Panc1 (cell line): ENCODE results near the gene PIAS1.

Source experiments
- CTCF ChIP-seq: fragments of 450-650 bp; IDR thresholded peaks from 2 replicates; pipeline ENCODE4 v1.5.1; 2017; ENCODE audit warnings: mild to moderate bottlenecking
- POLR2AphosphoS5 ChIP-seq: IDR thresholded peaks from 2 replicates; pipeline ENCODE4 v1.6.1; 2012; ENCODE audit warnings: mild to moderate bottlenecking, low read depth, low read length, moderate library complexity
- REST ChIP-seq, 2 experiments: IDR thresholded peaks; 2 replicates each; pipeline ENCODE4 v1.6.1; 2011 to 2012; ENCODE audit warnings: low read depth in 2 of 2, control low read depth in 1 of 2, low read length in 1 of 2, mild to moderate bottlenecking in 1 of 2, moderate library complexity in 1 of 2; ENCODE audit not compliant: insufficient read depth in 1 of 2
- SIN3A ChIP-seq: IDR thresholded peaks from 2 replicates; pipeline ENCODE4 v1.6.1; 2012; ENCODE audit warnings: low read depth, mild to moderate bottlenecking, low read length, moderate library complexity, borderline replicate concordance; ENCODE audit not compliant: insufficient read depth
- TCF7L2 ChIP-seq: IDR thresholded peaks from 2 replicates; pipeline ENCODE4 v1.6.1; 2011; ENCODE audit warnings: mild to moderate bottlenecking, low read depth, low read length, inconsistent platforms

DNA sequence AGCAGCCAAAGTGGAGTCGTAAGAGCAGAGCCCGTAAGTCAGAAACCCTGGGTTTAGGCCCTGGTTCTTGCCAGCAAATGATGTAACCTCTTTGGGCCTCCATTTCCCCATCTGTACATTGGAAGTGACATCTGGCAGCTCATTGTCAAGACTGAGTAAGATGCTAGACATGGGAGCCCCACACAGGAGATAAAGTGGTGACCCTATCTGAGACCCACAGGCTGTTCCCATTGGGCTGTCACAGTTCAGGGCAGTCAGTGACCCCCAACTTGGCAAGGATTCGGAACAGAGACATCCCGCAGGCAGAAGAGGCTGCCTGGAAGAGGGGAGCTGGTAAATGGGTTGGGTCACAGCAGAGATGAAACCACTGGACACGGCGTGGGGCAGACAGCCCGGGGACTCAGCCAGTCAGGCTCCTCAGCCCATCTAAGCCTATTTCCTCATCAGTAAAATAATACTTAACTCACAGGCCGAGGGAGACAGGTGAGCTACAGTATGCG is 173.6 kb downstream of the PIAS1 start:
- no peak for TF ChIP-seq CTCF
- TF ChIP-seq POLR2AphosphoS5 = no peak
- no peak for TF ChIP-seq TCF7L2
- TF ChIP-seq REST (IDR thresholded peaks at IDR 0.05; ENCODE audit: insufficient read depth in 1 of 2, low read depth in 2 of 2, low read length in 1 of 2) = no peak
- TF ChIP-seq SIN3A = no peak
